SU-DHL-6 (cell line): ENCODE data around the gene CALML4.

ENCODE experiments used
- H2AFZ ChIP-seq: fragments of 200-600 bp; sonication (generic); 2 replicates; pipeline ENCODE4 v1.6.1; 2014; ENCODE audit warnings: low read depth, mild to moderate bottlenecking, moderate library complexity, mixed read lengths, antibody characterized with exemption, low read length; ENCODE audit not compliant: severe bottlenecking
- H3F3A ChIP-seq: fragments of 200-600 bp; shearing (Covaris generic); 2 replicates; pipeline ENCODE4 v1.6.0; 2016; ENCODE audit warnings: antibody characterized with exemption, mild to moderate bottlenecking; ENCODE audit not compliant: insufficient read depth
- H3K27ac ChIP-seq: fragments of 200-600 bp; sonication (generic); 2 replicates; pipeline ENCODE4 v1.5.1; 2016; ENCODE audit warnings: low read depth, mild to moderate bottlenecking, low read length, moderate library complexity, mixed read lengths
- H3K27me3 ChIP-seq: fragments of 200-600 bp; sonication (generic), shearing (Covaris generic); 2 replicates; pipeline ENCODE4 v1.6.0; 2014; ENCODE audit warnings: mild to moderate bottlenecking, low read length
- H3K36me3 ChIP-seq: fragments of 200-600 bp; sonication (generic); 2 replicates; pipeline ENCODE4 v1.6.1; 2014; ENCODE audit warnings: mild to moderate bottlenecking, low read length, mixed read lengths
- H3K4me2 ChIP-seq: fragments of 300-600, 200-600 bp; shearing (Covaris generic), sonication (generic); 2 replicates; pipeline ENCODE4 v1.6.0; 2014; ENCODE audit warnings: low read length, low read depth, mild to moderate bottlenecking; ENCODE audit not compliant: poor library complexity, severe bottlenecking
- H3K4me3 ChIP-seq: fragments of 200-600 bp; sonication (generic); 2 replicates; pipeline ENCODE4 v1.5.1; 2014; ENCODE audit warnings: antibody characterized with exemption, low read length, mild to moderate bottlenecking, mixed read lengths; ENCODE audit not compliant: insufficient read depth, poor library complexity, severe bottlenecking
- H3K79me2 ChIP-seq: fragments of 200-600 bp; sonication (generic); 2 replicates; pipeline ENCODE4 v1.6.1; 2014; ENCODE audit warnings: mild to moderate bottlenecking, low read length, moderate library complexity; ENCODE audit not compliant: insufficient read depth
- H3K9ac ChIP-seq: fragments of 200-600 bp; sonication (generic); 2 replicates; pipeline ENCODE4 v1.7.0; 2014; ENCODE audit warnings: mild to moderate bottlenecking, low read length
- H3K9me2 ChIP-seq: fragments of 200-600 bp; sonication (generic); replicated peaks from 2 replicates; pipeline ENCODE4 v1.6.1; 2014; ENCODE audit warnings: low read length; ENCODE audit not compliant: insufficient read depth
- H3K9me3 ChIP-seq: fragments of 200-600 bp; sonication (generic); 2 replicates; pipeline ENCODE4 v1.6.1; 2014; ENCODE audit warnings: low read length, mixed read lengths; ENCODE audit not compliant: insufficient read depth
- H4K20me1 ChIP-seq: fragments of 200-600 bp; sonication (generic); 2 replicates; pipeline ENCODE4 v1.6.1; 2014; ENCODE audit warnings: low read depth, mild to moderate bottlenecking, antibody characterized with exemption, low read length, moderate library complexity, mixed read lengths
- EZH2phosphoT487 ChIP-seq: fragments of 200-600 bp; sonication (generic), shearing (Covaris generic); conservative IDR thresholded peaks from 2 replicates; pipeline ENCODE4 v1.6.1; 2018; ENCODE audit warnings: mild to moderate bottlenecking, antibody characterized with exemption, low read length, moderate library complexity, mixed read lengths
- TF ChIP-seq, protein P1 (sequence below): fragments of 200-600 bp; sonication (generic); IDR thresholded peaks from one replicate; pipeline ENCODE4 v1.5.1; 2017; ENCODE audit warnings: antibody characterized with exemption, mild to moderate bottlenecking, low read length, moderate library complexity; ENCODE audit not compliant: insufficient read depth, poor library complexity, severe bottlenecking

CALML4 gene

DNA sequence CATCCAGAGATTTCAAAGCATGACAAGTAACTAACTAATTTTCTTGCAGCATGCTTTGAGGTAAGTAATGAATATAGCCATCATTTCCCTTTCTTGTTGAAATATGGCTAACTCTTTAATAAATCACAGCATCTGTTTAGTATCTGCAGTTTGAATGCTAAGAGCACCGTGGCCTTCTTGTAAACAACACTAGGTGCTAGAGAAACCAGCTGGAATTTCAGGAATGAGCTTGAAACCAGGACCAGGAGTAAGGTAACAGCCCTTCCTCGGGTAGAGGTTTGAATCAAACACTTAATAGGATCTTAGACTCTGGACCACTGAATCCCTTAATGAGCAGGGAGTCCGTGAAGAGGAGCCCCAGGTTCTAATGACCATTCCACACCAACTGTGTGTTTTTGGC lies 13.6 kb downstream of the CALML4 start:
- no peak overlapping the region for H3K4me2 ChIP-seq
- H3K27ac ChIP-seq = peak overlapping the region; percentile 90
- H4K20me1 ChIP-seq = no peaks in the 10 kb centered on the region
- no peak overlapping the region for H2AFZ ChIP-seq
- peaks cover 38% of the 10 kb centered on the region for H3F3A ChIP-seq
- no peaks in the 10 kb centered on the region for H3K27me3 ChIP-seq
- H3K4me3 ChIP-seq = no peak overlapping the region
- H3K79me2 ChIP-seq = no peaks in the 10 kb centered on the region
- H3K9me2 ChIP-seq = no peaks in the 10 kb centered on the region
- no peak for TF ChIP-seq EZH2phosphoT487
- TF ChIP-seq, protein P1, sequence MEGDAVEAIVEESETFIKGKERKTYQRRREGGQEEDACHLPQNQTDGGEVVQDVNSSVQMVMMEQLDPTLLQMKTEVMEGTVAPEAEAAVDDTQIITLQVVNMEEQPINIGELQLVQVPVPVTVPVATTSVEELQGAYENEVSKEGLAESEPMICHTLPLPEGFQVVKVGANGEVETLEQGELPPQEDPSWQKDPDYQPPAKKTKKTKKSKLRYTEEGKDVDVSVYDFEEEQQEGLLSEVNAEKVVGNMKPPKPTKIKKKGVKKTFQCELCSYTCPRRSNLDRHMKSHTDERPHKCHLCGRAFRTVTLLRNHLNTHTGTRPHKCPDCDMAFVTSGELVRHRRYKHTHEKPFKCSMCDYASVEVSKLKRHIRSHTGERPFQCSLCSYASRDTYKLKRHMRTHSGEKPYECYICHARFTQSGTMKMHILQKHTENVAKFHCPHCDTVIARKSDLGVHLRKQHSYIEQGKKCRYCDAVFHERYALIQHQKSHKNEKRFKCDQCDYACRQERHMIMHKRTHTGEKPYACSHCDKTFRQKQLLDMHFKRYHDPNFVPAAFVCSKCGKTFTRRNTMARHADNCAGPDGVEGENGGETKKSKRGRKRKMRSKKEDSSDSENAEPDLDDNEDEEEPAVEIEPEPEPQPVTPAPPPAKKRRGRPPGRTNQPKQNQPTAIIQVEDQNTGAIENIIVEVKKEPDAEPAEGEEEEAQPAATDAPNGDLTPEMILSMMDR = no peak
- H3K36me3 ChIP-seq = peaks cover 6% of the 10 kb centered on the region; the same call in 1 of the 2 replicates
- no peak overlapping the region for H3K9ac ChIP-seq
- H3K9me3 ChIP-seq = no peaks in the 10 kb centered on the region

GRCh38 chr15:68190048-68190447 lies 15.1 kb downstream of the CALML4 start:
- Histone ChIP-seq H3K36me3 (peaks cover 10% of the 10 kb centered on the region; the same call in 1 of the 2 replicates), H3K9ac (no peak overlapping the region), H2AFZ (no peak overlapping the region), H3K27me3 (no peaks in the 10 kb centered on the region), H3K9me2 (no peaks in the 10 kb centered on the region), H3K9me3 (no peaks in the 10 kb centered on the region), H3K27ac (peak overlapping the region; percentile 90), H3F3A (peaks cover 31% of the 10 kb centered on the region), H3K79me2 (no peaks in the 10 kb centered on the region), H4K20me1 (no peaks in the 10 kb centered on the region), H3K4me3 (no peak overlapping the region), H3K4me2 (peak overlapping the region; percentile 58)
- TF ChIP-seq, protein P1 = no peak
- no peak for TF ChIP-seq EZH2phosphoT487

DNA sequence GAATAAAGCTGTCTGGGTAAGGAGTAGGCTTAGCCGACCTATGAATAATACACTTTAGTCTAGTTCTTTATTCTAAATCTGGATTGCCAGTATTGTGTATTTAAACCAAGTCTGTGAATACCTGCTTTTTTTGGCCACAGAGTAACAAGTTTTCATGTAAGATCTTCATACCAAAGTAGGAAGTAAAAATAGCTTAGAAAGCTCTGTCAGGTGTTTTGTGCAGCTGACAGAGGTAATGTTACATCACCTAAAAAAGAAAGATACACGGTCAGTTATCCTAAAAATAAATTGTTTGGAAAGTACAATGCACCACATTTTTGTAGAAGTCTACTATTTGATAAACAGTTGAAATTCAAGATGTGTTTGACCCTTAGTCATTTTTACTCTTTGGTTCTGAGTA lies 16.5 kb downstream of the CALML4 start:
- Histone ChIP-seq H3K9me3 (no peaks in the 10 kb centered on the region), H3K4me3 (peak overlapping the region; percentile 5), H3K36me3 (peaks cover 21% of the 10 kb centered on the region), H3K27me3 (no peaks in the 10 kb centered on the region), H3K9me2 (no peaks in the 10 kb centered on the region), H3F3A (peaks cover 31% of the 10 kb centered on the region), H2AFZ (no peak overlapping the region), H4K20me1 (no peaks in the 10 kb centered on the region), H3K4me2 (peak overlapping the region; percentile 58), H3K9ac (peak overlapping the region; percentile 33), H3K79me2 (no peaks in the 10 kb centered on the region), H3K27ac (peak overlapping the region; percentile 90)
- TF ChIP-seq EZH2phosphoT487 = no peak
- TF ChIP-seq, protein P1 = no peak
